MM.1S (cell line): ENCODE measurements around the gene UHRF1.

Experiments
- DNase-seq: peaks from one replicate; pipeline ENCODE4 v3.0.0-alpha.2; 2015
- H2AFZ ChIP-seq: fragments of 300-600 bp; sonication (generic); 2 replicates; pipeline ENCODE4 v1.6.0; 2016; ENCODE audit warnings: antibody characterized with exemption, low read length
- H3F3A ChIP-seq: fragments of 300-600 bp; sonication (generic); 2 replicates; pipeline ENCODE4 v1.6.1; 2016; ENCODE audit warnings: mild to moderate bottlenecking, antibody characterized with exemption, low read length, moderate library complexity, mixed read lengths; ENCODE audit not compliant: insufficient read depth
- H3K27ac ChIP-seq: fragments of 300-600 bp; sonication (generic); 2 replicates; pipeline ENCODE4 v1.5.1; 2016; ENCODE audit warnings: mild to moderate bottlenecking, low read length
- H3K27me3 ChIP-seq: fragments of 300-600 bp; sonication (generic); replicated peaks from 2 replicates; pipeline ENCODE4 v1.6.0; 2016; ENCODE audit warnings: low read length; ENCODE audit not compliant: insufficient read depth
- H3K36me3 ChIP-seq: fragments of 300-600 bp; sonication (generic); replicated peaks from 2 replicates; pipeline ENCODE4 v1.6.1; 2016; ENCODE audit warnings: mild to moderate bottlenecking, low read length, mixed read lengths; ENCODE audit not compliant: insufficient read depth
- H3K4me1 ChIP-seq: fragments of 300-600 bp; sonication (generic); 2 replicates; pipeline ENCODE4 v1.6.1; 2016; ENCODE audit warnings: low read length, mixed read lengths
- H3K4me2 ChIP-seq: fragments of 300-600 bp; sonication (generic); 2 replicates; pipeline ENCODE4 v1.6.0; 2016; ENCODE audit warnings: low read depth, low read length
- H3K4me3 ChIP-seq: fragments of 300-600 bp; sonication (generic); 2 replicates; pipeline ENCODE4 v1.5.1; 2016; ENCODE audit warnings: low read length, mixed read lengths
- H3K79me2 ChIP-seq: fragments of 300-600 bp; sonication (generic); 2 replicates; pipeline ENCODE4 v1.6.1; 2016; ENCODE audit warnings: mixed run types, low read length, mixed read lengths
- H3K9ac ChIP-seq: fragments of 300-600 bp; sonication (generic); 2 replicates; pipeline ENCODE4 v1.6.1; 2016; ENCODE audit warnings: low read length, mixed read lengths
- H3K9me2 ChIP-seq: fragments of 300-600 bp; sonication (generic); replicated peaks from 2 replicates; pipeline ENCODE4 v1.6.1; 2016; ENCODE audit warnings: mild to moderate bottlenecking, low read length, mixed read lengths; ENCODE audit not compliant: insufficient read depth
- H3K9me3 ChIP-seq: fragments of 300-600 bp; sonication (generic); replicated peaks from 2 replicates; pipeline ENCODE4 v1.6.1; 2016; ENCODE audit warnings: mild to moderate bottlenecking, low read length, mixed read lengths; ENCODE audit not compliant: insufficient read depth
- H4K20me1 ChIP-seq: fragments of 300-600 bp; sonication (generic); 2 replicates; pipeline ENCODE4 v1.6.1; 2016; ENCODE audit warnings: mild to moderate bottlenecking, low read length, moderate library complexity, mixed read lengths; ENCODE audit not compliant: insufficient read depth
- EZH2 ChIP-seq: fragments of 300-600 bp; sonication (generic); optimal IDR thresholded peaks from 2 replicates; pipeline ENCODE3; 2017; ENCODE audit warnings: low read depth, mild to moderate bottlenecking, antibody characterized with exemption, low read length, mixed read lengths
- EZH2phosphoT487 ChIP-seq: fragments of 300-600 bp; sonication (generic); IDR thresholded peaks from 2 replicates; pipeline ENCODE4 v1.6.1; 2018; ENCODE audit warnings: antibody characterized with exemption, low read length
- TF ChIP-seq, protein P1 (sequence below): fragments of 300-600 bp; sonication (generic); IDR thresholded peaks from 2 replicates; pipeline ENCODE4 v1.5.1; 2016; ENCODE audit warnings: antibody characterized with exemption, low read length, mixed read lengths

Gene UHRF1

DNA sequence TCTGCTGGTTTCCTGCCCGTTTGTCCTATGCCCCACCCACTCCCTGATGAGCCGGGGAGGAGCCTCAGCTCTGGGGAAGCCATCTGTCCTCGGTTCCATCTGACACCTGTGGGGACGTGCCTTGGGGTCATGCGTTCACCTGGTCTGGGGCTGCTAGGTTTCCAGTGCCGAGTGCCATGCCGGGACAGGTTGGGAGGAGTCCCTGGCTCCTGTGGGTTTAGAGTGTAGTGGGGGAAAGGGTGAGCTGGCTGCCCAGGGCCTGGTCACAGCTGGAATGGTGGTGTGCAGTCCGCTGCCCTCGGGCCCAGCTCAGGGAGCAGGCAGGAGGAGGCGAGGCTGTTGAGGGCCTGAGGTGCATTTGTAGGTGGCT, 62.1 kb downstream of the UHRF1 start:
- peaks cover 68% of the 10 kb centered on the region for H3K79me2 ChIP-seq

DNA sequence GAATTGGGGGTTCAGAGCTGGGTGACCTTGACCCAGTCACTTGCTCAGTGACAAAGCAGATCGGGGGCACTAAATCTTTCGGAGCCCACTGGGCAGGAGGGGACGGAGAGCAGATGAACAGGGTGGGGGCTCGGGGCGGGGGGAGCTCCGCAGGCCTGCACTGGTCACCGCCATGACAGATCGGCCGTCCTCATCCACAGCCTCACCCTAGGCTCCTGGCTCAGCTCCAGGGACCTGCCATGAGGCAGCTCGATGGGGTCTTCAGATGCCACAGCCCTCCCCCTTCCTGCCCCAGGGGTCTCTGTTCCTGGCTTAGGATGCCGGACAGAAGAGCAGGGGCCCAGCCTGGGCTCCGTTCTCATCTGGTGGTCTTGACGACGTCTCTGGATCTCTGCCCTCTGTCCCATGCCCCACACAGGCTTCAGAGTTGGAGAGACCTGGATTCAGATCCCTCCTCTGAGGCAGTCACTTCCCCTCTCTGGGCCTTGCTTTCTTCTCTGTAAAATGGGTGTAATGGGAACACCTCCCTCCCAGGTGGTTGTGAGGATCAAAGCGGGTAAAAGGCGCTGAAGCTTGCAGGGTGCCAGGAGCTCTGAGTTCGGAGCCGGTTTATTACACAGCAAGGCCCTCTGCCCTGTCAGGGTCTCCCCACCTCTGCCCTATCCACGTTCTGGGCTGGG, 62.7 kb downstream of the UHRF1 start:
- Histone ChIP-seq H3K9ac (no peak overlapping the region), H3K4me3 (no peak overlapping the region), H3K9me3 (no peaks in the 10 kb centered on the region), H4K20me1 (peaks cover 22% of the 10 kb centered on the region), H2AFZ (no peak overlapping the region), H3F3A (peaks cover 14% of the 10 kb centered on the region), H3K4me2 (peak overlapping the region; percentile 92; the same call in 1 of the 2 replicates), H3K27ac (no peak overlapping the region), H3K36me3 (peaks cover 6% of the 10 kb centered on the region; the same call in 1 of the 2 replicates), H3K79me2 (peaks cover 73% of the 10 kb centered on the region), H3K4me1 (peaks cover 4% of the 10 kb centered on the region; the same call in 1 of the 2 replicates), H3K27me3 (no peaks in the 10 kb centered on the region), H3K9me2 (no peaks in the 10 kb centered on the region)
- DNase-seq, result no peak
- TF ChIP-seq EZH2 (no peak), EZH2phosphoT487 (no peak)
- TF ChIP-seq, protein P1, sequence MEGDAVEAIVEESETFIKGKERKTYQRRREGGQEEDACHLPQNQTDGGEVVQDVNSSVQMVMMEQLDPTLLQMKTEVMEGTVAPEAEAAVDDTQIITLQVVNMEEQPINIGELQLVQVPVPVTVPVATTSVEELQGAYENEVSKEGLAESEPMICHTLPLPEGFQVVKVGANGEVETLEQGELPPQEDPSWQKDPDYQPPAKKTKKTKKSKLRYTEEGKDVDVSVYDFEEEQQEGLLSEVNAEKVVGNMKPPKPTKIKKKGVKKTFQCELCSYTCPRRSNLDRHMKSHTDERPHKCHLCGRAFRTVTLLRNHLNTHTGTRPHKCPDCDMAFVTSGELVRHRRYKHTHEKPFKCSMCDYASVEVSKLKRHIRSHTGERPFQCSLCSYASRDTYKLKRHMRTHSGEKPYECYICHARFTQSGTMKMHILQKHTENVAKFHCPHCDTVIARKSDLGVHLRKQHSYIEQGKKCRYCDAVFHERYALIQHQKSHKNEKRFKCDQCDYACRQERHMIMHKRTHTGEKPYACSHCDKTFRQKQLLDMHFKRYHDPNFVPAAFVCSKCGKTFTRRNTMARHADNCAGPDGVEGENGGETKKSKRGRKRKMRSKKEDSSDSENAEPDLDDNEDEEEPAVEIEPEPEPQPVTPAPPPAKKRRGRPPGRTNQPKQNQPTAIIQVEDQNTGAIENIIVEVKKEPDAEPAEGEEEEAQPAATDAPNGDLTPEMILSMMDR, result no peak

More for the DNA sequence above, 62.1 kb downstream of the UHRF1 start:
- peak overlapping the region; percentile 67; the same call in 1 of the 2 replicates for H3K9ac ChIP-seq
- H3K9me3 ChIP-seq, result no peaks in the 10 kb centered on the region
- peaks cover 22% of the 10 kb centered on the region for H4K20me1 ChIP-seq
- H3K36me3 ChIP-seq, result peaks cover 2% of the 10 kb centered on the region; the same call in 1 of the 2 replicates
- peak overlapping the region; percentile 68 for H3K4me3 ChIP-seq
- H3K27me3 ChIP-seq, result no peaks in the 10 kb centered on the region
- no peaks in the 10 kb centered on the region for H3K9me2 ChIP-seq
- H3K4me1 ChIP-seq, result peaks cover 4% of the 10 kb centered on the region; the same call in 1 of the 2 replicates
- DNase-seq, result peak; percentile 67
- peak overlapping the region; percentile 92 for H3K4me2 ChIP-seq
- peaks cover 14% of the 10 kb centered on the region for H3F3A ChIP-seq
- no peak overlapping the region for H3K27ac ChIP-seq
- TF ChIP-seq, protein P1, result no peak
- no peak overlapping the region for H2AFZ ChIP-seq

DNA sequence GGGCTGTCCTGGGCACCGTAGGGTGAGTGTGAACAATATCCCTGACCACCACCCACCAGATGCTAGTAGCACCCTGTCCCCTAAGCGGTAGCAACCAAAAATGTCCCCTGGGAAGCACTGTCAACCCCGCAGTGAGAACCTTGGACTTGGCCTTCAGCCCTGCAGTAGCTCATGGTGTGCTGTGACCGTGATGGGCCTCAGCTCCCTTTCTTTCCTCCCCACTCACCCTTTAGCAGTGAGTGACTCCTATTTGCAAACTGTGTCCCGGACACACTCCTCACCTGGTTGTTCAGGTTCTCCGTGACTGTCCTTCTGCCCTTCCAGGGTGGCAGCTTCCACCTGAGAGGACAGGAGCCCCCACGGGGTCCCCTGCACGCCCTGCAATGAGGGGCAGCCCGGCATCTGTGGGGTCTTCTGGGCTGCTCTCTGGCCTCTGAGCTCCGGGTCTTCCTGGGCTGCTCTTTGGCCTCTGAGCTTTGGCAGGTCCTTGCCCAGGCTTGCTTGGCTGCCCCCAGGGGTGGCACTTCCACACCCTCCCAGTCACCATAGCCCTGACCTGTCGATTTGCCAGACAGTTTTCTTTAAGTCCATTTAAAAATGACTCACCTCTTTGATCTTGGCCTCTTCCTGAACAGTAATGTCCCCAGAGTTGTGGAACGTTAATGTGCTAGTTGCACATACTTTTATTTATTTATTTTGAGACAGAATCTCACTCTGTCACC, 63.4 kb downstream of the UHRF1 start:
- peaks cover 14% of the 10 kb centered on the region; the same call in 1 of the 2 replicates for H3F3A ChIP-seq
- no peak overlapping the region for H3K27ac ChIP-seq
- no peak for TF ChIP-seq EZH2phosphoT487
- TF ChIP-seq, protein P1, result no peak
- TF ChIP-seq EZH2, result no peak
- no peak for DNase-seq
- H3K4me1 ChIP-seq, result peaks cover 4% of the 10 kb centered on the region; the same call in 1 of the 2 replicates
- H3K27me3 ChIP-seq, result no peaks in the 10 kb centered on the region
- H3K79me2 ChIP-seq, result peaks cover 80% of the 10 kb centered on the region
- peaks cover 27% of the 10 kb centered on the region for H4K20me1 ChIP-seq
- no peaks in the 10 kb centered on the region for H3K9me3 ChIP-seq
- H3K4me2 ChIP-seq, result no peak overlapping the region
- H3K9ac ChIP-seq, result no peak overlapping the region
- no peak overlapping the region for H3K4me3 ChIP-seq
- peaks cover 10% of the 10 kb centered on the region; the same call in 1 of the 2 replicates for H3K36me3 ChIP-seq
- no peaks in the 10 kb centered on the region for H3K9me2 ChIP-seq
- no peak overlapping the region for H2AFZ ChIP-seq
